ENCODE measurements around the gene AK3.
"Not testable (repeated sequence)": the region's sequence is repeated elsewhere in the genome, so short reads cannot be mapped to it uniquely, and the experiment has no call there.

AK3 gene

DNA sequence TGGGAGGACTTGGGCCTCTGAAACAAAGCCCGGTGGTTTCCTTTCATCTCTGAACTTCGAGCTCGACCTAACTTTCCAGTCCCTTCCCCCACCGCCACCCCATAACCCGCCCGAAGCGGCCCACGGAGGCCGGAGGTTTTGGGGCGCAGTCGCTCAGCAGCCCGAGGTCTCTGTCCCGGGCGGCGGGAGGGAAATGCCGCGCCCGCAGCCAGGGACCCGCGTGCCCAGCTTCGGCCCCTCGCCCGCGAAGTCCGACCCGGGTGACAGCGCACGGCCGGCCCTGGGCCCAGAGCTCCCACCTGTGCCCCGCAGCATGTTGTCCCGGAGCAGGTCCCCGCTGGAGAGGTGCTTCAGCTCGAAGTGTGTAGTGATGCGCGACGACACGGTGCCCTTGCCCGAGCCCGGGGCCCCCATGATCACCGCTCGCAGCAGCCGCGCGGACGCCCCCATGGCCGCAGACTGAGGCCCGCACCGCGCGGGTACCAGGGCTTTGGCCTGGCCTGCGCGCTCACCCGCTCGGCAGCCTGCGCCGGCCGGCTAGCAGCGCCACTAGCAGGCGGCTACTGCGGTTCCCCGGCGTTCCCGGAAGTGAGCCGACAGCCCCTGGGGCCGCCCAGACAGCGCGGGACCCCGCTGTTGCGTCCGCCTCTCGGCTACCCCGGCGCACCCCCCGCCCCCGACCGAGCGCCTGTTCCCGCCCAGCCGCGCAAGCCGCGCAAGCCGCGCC lies at the start of gene AK3:
AK3 (minus strand) TSS at position 565 of the 727 bp plus-strand sequence; CDS start at position 450, 115 bp downstream.
- DNase-seq, result peak; percentile 90

DNA sequence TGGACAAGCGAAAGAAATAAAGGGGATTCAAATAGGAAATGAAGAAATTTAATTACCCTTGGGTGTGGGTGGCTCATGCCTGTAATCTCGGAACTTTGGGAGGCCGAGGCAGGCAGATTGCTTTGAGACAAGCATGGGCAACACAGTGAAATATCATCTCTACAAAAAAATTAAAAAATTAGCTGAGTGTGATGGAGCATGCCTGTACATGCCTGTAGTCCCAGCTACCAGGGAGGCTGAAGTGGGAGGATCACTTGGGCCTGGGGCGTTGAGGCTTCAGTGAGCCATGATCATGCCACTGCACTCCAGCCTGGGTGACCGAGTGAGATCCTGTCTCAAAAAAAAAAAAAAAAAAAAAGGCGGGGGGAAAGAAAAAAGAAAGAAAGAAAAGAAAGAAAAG lies 47.7 kb upstream of the AK3 start:
- DNase-seq, result no peak

DNA sequence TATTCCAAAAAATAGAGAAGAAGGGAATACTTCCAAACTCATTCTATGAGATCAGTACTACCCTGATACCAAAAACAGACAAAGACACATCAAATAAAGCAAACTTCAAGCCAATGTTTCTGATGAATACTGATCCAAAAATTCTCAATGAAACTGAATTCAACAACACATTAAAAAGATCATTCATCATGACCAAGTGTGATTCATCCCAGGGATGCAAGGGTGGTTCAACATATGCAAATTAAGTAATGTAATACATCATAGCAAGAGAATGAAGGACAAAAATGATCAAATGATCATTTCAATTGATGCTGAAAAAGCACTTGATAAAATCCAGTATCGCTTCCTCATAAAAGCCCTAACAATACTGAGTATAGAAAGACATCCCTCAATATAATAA lies 46.9 kb upstream of the AK3 start:
- no peak for DNase-seq

DNA sequence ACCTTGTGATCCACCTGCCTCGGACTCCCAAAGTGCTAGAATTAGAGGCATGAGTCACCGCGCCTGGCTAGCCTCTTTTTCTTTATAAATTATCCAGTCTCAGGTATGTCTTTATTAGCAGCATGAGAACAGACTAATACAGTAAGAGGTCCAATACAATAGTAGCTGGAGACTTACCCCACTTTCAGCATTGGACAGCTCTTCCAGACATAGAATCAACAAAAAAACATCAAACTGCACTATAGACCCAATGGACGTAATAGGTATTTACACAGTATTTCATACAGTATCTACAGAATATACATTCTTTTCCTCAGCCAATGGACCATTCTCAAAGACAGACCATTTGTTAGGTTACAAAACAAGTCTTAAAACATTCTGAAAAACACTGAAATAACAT lies 45.6 kb upstream of the AK3 start:
- no peak for DNase-seq

DNA sequence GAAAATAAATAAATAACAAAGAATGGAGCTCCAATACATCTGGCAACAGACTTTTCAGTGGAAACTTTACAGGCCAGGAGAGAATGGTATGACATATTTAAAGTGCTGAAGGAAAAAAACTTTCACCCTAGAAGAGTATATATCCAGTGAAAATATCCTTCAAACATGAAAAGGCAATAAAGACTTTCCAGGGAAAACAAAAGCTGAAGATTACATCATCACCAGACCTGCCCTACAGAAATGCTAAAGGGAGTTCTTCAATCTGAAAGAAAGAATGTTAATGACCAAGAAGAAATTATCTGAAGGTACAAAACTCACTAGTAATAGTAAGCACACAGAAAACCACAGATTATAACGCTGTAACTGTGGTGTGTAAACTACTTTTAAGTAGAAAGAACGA lies 43.4 kb upstream of the AK3 start:
- no peak for DNase-seq

DNA sequence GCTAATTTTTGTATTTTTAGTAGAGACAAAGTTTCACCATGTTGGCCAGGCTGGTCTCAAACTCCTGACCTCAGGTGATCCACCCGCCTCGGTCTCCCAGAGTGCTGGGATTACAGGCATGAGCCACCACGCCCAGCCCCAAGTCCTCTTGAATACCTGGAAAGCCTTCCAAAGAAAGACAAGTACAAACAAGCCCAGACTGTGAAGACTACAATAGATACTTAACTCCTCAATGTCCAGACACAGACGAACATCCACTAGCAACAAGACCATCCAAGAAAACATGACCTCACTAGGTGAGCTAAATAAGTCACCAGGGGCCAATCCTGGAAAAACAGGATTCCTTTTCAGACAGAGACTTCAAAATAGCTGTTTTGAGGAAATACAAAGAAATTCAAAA lies 42.2 kb upstream of the AK3 start:
- not testable (repeated sequence) for DNase-seq

DNA sequence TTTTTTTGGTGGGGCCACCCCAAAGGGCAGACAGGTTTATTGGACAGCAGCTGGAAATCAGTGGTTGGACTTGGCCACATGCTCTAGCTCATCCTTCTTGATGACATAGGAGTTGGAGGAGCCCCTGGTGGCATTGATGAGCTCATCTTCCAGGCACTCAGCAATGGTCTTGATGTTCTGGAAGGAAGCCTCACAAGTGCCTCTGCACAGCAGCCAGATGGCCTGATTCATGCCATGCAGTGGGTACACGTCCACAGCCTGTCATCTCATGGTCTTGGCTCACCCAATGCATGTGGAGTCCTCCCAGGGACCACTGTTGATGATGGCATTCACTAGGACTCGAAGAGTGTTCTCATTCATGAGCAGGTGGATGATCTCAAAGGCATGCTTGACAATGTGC lies 40.4 kb upstream of the AK3 start:
- peak; percentile 52 for DNase-seq

DNA sequence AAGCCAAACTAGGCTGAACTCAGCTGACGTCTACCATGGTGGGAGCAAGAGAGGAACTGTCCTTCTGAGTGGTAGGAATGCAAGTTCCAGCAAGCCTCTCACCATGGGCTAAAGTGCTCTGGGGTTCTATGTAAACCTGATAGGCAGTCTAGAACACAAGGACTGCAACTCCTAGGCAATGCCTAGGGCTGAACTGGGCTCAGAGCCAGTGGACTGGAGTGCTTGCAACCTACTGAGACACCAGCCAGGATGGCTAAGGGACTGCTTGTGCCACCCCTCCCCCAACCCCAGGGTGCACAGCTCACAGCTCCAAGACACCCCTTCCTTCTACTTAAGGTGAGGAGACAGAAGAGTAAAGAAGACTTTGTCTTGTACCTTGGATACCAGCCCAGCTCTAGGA lies 39.6 kb upstream of the AK3 start:
- no peak for DNase-seq

DNA sequence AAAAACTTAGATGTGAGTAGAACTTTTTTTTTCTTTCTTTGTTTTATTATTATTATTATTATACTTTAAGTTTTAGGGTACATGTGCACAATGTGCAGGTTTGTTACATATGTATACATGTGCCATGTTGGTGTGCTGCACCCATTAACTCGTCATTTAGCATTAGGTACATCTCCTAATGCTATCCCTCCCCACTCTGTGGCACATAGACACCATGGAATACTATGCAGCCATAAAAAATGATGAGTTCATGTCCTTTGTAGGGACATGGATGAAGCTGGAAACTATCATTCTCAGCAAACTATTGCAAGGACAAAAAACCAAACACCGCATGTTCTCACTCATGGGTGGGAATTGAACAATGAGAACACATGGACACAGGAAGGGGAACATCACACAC lies 34.0 kb upstream of the AK3 start:
- not testable (repeated sequence) for DNase-seq

DNA sequence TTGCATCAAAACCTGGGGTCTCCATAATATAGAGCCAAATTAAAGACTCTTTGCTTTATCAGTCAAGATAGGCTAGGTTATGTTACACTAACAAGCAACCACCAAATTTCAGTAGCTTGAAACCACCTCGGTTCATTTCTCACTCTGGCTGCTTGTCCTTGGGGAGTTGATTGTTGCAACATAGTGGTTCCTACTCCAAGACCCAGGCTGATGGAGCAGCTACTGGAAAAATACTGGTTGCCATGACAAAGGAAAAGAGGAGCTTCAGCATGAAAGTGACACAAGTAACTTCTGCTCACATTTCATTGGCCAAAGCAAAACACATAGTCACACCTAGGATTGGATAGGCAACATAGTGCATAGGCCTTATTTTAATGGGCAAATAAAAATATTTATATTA lies 33.2 kb upstream of the AK3 start:
- no peak for DNase-seq

DNA sequence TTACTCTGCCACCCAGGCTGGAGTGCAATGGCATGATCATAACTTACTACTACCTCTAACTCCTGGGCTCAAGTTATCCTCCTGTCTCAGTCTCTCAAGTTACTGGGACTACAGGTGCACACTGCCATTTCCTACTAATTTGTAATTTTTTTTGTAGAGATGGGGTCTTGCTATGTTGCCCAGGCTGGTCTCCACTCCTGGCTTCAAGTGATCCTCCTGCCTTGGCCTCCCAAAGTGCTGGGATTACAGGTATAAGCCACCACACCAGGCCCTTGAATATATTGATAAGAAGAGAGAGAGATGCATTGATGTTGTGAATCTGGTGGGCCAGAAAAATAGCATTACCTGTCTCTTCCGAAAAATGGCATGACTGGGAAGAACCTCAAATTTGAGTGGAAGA lies 30.8 kb upstream of the AK3 start:
- no peak for DNase-seq

DNA sequence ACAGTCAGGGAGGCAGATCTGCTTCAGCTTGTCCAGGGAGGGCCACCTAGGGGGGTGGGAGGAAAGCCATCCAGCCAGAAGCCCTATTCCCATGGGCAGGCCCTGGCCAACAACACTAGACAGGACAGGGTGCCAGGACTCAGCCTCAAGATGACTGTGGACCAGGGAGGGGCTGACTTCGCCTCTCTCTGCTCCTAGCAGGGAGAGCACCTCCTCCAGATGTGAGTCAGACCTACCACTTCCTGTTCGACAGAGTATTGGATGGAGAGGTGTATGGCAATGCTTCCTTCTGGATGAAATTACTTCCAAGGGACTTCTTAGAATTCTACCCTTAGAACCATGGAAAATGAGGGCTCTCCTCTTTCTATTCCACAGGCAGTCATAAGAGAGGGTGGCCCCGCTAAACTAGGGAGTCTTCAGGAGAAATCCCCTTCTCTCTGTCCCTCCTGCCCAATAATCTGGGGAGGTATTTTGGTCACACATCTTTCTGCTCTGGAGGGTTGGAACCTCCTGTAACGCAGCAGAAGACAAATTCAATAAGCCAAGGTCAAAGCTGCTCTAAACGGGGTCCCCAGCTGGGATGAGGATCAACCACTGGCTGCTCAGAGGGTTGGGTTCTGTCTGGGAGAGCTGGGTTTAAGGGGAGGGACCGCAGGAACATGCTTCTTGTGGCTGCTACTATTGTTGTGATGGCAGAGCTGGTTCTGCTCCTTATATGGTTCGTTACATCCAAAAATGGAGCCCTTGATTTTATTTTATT lies 28.5 kb upstream of the AK3 start:
- peak; percentile 59 for DNase-seq

DNA sequence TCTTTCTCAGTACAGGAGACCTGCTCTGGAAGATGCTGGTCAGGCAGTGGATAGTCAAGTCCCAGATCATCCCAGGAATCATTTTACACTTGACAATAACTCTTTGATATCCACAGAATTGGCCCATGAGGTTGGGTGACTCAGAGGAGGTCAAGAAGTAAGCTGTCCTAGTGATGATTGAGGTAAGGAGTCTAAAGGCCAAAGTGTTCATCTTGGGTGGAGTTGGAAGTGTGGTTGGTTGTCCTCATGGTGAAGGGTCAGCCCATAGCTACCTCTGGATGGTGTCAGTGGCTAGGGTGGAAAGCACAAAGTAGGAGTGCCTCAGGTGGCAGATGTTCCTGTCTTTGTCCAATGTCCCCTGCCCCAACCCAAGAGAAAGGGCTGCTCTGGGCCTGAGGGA lies 27.7 kb upstream of the AK3 start:
- no peak for DNase-seq

DNA sequence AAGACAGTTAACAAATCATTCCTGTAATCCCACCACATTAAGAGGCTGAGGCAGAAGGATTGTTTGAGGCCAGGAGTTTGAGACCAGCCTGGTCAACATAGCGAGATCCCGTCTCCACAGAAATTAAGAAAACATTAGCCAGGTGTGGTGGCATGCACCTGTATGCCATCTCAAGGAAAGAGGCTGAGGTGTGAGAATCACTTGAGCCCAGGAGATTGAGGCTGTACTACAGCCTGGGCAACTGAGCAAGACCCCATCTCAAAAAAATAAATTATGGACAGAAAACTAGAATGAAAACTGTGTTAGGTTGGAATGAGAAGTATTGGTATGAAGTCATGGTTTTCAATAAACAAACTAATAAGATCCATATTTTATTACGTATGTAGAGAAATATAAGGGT lies 23.0 kb upstream of the AK3 start:
- DNase-seq, result no peak

DNA sequence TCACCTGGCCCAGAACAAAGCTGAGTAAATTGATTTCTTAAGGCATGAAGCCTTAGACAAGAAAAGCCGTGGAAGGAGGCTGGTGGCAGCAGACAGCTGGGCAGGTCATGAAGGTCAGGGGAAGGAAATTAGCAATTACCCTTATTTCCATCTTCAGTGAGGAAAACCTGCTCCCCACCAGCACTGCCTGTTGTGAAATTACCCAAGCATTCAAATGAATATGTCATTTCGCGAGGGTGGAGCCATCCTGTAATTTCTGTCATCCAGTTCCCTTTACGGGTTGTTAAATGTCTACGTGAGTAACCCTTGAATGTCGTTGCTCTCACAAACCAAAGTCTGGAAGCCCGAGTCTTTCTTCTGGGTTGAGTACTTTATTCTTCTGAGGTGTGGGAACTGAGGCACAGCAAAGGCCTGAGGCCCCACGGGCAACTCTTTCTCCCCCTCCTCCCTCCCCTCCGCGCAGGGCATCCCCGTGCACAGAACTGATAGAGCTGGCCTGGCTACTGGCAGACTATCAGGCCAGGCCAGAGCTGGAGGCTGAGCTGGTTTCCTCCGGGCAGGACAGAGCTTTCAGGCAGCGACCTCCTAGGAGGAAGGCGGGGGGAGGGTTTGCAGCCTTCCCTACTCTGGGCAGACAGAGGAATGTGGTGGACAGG lies 22.0 kb upstream of the AK3 start:
- DNase-seq, result no peak

DNA sequence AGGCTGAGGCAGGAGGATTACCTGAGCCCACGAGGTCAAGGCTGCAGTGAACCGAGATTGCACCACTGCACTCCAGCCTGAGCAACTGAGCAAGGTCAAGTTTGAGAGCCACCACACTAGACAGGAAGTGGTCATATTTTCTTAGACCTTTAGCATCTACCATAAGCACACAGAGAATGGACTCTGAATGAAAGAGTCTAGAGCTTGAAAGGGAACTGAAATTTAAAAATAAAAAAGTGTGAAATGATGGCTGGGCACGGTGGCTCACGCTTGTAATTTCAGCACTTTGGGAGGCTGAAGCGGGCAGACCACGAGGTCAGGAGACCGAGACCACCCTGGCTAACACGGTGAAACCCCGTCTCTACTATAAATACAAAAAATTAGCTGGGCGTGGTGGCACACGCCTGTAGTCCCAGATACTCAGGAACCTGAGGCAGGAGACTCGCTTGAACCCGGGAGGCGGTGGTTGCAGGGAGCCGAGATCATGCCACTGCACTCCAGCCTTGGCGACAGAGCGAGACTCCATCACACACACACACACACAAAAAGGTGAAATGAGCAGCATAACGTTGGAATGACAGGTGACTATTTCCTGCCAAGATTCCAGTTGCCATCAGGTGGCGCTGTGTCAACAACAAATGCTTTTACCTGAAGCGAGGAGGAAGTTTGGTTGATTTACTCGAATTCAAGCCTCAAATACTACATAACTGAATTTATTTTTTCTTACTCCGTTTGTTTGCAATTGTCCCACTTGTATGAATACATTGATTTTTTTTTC lies 21.3 kb upstream of the AK3 start:
- DNase-seq, result peak; percentile 60

DNA sequence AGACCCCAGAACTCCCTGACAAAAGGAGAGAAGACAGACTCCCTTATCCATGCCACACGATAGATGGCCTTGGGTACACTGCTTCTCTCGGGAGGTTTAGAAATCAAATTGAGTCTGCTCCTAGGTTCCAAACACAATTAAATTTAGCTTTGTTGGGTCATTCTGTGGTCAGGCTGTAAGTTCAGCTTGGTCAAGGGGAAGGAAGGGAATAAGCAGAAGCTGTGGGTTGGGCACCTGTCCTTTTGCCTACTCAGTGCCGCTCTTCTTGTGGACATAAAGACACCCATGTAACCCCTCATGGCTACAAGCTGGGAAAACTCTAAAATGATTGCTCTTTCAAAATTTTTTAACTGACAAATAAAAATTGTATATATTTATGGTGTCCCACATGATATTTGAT lies 19.1 kb upstream of the AK3 start:
- DNase-seq, result no peak

DNA sequence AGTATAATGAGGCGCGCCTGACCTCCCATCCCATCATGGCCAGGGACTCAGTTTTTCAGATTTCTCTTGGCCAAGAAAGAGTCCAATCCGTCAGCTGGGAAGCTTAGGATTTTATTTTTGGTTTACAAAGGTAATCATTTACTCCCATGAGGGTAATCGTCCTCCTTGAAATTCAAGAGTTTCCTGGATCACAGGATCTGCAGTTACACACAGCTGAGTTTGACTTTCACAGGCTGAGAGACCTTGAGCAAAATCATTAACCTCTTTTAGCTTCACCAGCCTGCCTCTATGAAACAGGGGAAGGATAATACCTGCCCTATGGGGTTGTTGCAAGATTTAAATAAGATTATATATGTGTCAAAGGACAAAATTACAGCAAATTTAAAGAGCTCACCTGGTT lies 15.4 kb upstream of the AK3 start:
- no peak for DNase-seq

DNA sequence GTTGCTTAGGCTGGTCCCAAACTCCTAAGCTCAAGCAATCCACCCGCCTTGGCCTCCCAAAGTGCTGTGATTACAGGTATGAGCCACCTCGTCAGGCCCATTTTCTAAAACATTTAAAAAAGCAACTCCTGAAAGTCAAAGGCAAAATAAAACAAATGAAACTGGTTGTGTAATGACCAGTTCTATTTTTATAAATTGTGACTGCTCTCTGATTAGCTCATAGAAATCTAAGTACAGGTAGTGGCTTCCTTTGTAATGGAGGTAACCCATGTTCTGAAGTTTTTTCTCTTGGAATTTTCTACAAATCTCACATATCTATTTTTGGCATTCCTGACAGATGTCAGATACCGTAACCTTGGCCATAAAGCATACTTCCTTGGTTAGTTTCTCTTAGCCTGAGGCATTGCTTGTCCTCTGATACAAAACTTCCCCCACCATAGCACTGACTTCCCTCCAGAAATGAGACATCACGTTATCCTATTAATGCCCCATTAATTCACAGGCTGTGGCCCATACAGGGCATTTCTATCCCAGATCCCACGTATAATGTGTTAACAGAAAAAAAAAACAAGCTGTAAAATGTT lies 14.1 kb upstream of the AK3 start:
- DNase-seq, result peak; percentile 65

DNA sequence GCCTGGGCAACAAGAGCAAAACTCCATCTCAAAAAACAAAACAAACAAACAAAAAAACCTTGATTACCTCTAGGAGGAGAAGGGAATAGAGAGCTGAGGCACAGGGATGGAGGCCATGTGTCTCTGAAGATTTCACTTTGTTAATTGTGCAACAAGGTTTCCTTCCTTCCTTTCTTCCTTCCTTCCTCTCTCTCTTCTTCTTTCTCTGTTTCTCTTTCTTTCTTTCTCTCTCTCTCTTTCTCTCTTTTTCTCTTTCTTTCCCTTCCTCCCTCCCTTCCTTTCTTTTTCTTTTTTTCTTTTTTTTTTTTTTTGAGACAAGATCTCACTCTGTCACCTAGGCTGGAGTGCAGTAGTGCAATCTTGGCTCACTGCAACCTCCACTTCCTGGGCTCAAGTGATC lies 13.5 kb upstream of the AK3 start:
- not testable (repeated sequence) for DNase-seq

DNA sequence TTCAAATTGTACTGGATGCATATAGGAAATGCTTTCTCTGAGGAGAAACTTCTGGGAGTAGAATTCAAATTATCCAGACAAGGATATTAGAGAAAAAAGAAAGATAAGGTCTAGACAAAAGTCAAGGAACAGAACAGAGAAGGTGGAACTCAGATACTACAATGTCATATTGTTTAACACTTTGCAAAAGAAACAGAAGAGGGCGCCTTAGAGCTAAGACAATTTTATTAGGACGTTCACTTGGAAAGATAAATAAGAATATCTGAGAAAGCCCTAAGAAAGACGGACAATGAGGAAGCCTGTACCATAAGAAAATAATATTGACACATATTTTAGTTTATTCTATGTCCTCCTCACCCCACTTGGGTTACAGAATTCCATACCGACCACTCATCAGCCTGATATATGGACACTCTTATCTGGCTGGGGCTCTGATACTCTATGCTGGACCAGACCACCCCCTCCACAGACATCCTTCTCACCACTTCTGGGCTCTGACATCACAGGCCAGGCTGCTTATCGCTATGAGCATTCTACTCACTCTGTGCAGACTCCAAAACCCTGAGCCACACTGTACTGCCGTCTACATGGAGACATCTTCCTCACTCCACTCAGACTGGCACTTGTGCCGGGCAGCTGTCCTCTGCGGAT lies 9.1 kb upstream of the AK3 start:
- DNase-seq, result peak; percentile 55

DNA sequence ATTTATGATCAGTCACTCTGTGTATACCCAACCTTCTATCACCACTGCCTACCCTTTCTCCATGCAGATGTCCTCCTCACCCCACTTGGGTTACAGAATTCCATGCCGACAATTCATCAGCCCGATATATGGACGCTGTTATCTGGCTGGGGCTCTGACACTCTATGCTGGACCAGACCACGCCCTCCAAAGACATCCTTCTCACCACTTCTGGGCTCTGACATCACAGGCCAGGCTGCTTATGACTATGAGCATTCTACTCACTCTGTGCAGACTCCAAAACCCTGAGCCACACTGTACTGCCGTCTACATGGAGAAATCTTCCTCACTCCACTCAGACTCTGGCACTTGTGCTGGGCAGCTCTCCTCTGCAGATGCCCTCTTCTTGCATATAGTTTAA lies 7.6 kb upstream of the AK3 start:
- DNase-seq, result peak; percentile 15
